ENCODE measurements around the gene SYNM. TPM values are rescaled to one million over a fixed set of nuclear protein-coding genes. Genes with fewer than 3 reads are reported as not detected.
A peak's percentile ranks its signal among the peaks of the same experiment; 100 is the strongest.

SYNM gene
- total RNA-seq, 1 donor from 2014 or later = 37.7 TPM

DNA sequence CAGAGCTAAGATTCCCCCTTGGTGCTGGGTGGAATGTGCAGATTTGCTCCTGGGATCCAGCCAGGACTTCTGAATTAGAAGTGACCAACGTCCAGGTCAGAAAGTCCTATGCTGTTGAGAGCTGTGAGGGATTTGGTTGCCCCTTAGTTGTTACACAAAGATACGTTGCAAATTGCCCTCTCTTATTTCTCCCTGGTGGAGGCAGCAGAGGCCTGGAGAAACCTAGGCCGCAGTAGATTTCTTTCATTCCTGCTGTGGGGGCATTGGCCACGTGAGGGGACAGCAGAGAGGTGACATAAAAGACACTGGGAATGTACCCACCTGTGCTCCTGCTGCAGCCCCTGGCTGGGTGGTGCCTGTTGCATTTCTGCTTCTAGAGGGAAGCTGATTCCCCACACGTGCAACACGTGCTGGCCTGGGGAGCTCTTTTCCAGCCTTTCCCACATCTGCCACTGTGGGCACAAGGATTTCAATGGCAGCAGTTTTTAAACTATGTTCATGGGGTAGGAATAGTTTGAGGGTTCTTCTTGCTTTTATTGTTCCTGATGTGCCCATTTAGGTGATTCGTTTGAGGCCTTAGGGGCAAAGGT, 65.7 kb downstream of the SYNM start:
- Histone ChIP-seq H3K27me3 (no peaks in the 10 kb centered on the region), H3K27ac (peak overlapping the region; percentile 90 to 94), H3K4me3 (no peak overlapping the region), H3K4me1 (peaks cover 8 to 32% of the 10 kb centered on the region in 2 donors), H3K9me3 (no peaks in the 10 kb centered on the region), H3K36me3 (peaks cover 3 to 15% of the 10 kb centered on the region in 2 donors)
- intact Hi-C loops (cut with DNase I) = loop anchor here (1.0 to 5.0 kb wide), 3 partner anchors 43 to 63 kb away; partner anchors contain the start of gene SYNM
- TF ChIP-seq, protein P1, sequence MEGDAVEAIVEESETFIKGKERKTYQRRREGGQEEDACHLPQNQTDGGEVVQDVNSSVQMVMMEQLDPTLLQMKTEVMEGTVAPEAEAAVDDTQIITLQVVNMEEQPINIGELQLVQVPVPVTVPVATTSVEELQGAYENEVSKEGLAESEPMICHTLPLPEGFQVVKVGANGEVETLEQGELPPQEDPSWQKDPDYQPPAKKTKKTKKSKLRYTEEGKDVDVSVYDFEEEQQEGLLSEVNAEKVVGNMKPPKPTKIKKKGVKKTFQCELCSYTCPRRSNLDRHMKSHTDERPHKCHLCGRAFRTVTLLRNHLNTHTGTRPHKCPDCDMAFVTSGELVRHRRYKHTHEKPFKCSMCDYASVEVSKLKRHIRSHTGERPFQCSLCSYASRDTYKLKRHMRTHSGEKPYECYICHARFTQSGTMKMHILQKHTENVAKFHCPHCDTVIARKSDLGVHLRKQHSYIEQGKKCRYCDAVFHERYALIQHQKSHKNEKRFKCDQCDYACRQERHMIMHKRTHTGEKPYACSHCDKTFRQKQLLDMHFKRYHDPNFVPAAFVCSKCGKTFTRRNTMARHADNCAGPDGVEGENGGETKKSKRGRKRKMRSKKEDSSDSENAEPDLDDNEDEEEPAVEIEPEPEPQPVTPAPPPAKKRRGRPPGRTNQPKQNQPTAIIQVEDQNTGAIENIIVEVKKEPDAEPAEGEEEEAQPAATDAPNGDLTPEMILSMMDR (IDR thresholded peaks at IDR 0.05) = peak in 2 of 3 experiments; percentile 18 to 48
- peak in 1 of 2 donors; percentile 59 for DNase-seq (ENCODE audit: low spot score in 2 of 2)

GRCh38 chr15:99172171-99172570, 67.3 kb downstream of the SYNM start:
- no peaks in the 10 kb centered on the region for H3K9me3 ChIP-seq
- TF ChIP-seq, protein P1 (IDR thresholded peaks at IDR 0.05) = no peak
- intact Hi-C loops (cut with DNase I) = loop anchor here (5.0 kb wide), 2 partner anchors 50 to 65 kb away; partner anchors contain the start of gene SYNM
- H3K27me3 ChIP-seq = no peaks in the 10 kb centered on the region
- H3K4me1 ChIP-seq = peaks cover 8 to 32% of the 10 kb centered on the region in 2 donors
- no peak overlapping the region for H3K4me3 ChIP-seq
- peaks cover 3 to 9% of the 10 kb centered on the region in 2 donors for H3K36me3 ChIP-seq
- peak overlapping the region in 1 of 2 donors; percentile 94 for H3K27ac ChIP-seq
- peak in 1 of 2 donors; percentile 37 for DNase-seq (ENCODE audit: low spot score in 2 of 2)

DNA sequence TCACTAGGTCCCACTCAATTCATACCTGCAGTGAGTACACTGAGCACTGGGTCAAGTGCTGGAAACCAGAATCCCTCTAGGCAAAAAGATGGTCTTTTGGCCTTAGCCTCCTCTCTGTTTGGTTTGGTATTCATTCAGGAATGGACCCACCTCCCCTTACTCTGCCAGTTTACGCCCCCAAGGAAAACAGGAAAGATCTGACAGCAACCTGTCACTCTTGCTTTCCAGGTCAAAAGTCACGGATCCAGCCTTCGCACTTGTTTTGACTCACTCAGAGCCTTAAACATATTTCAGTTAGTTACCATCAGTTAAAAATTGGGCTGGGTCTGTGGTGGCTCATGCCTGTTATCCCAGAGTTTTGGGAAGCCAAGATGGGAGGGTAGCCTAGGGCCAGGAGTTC, 68.1 kb downstream of the SYNM start:
- TF ChIP-seq, protein P1 (IDR thresholded peaks at IDR 0.05) = no peak
- peaks cover 3 to 9% of the 10 kb centered on the region in 2 donors for H3K36me3 ChIP-seq
- no peak for DNase-seq (ENCODE audit: low spot score in 2 of 2)
- no peak overlapping the region for H3K4me3 ChIP-seq
- no peaks in the 10 kb centered on the region for H3K9me3 ChIP-seq
- H3K4me1 ChIP-seq = peaks cover 8 to 32% of the 10 kb centered on the region in 2 donors
- intact Hi-C loops (cut with DNase I) = loop anchor here (5.0 kb wide), 2 partner anchors 51 to 66 kb away; partner anchors contain the start of gene SYNM
- H3K27me3 ChIP-seq = no peaks in the 10 kb centered on the region
- peak overlapping the region in 1 of 2 donors; percentile 32 for H3K27ac ChIP-seq

- DNase-seq (ENCODE audit: low spot score in 2 of 2) = no peak
- intact Hi-C loops (cut with DNase I) = loop anchor here (2.0 to 5.0 kb wide), 3 partner anchors 42 to 67 kb away; partner anchors contain the start of gene SYNM
Measured at GRCh38 chr15:99174567-99175395, 69.9 kb downstream of the SYNM start.

DNA sequence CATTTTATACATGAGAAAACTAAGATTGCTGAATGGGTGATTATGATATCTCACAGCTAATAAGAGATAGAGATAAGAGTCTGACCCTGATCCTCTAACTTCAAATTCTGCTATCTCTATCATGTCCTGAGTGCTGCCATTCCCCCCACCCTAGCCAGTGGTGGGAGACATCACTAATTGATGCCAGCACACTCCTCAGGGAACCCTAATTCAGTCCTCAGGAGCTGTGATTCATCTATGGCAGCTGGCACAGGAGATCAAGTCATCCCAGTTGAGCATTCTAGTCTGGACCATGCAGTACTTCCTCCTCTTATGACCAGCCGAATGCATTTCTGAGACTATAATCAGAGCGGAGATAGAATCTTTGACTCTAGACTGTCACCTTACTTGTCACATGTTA, 71.9 kb downstream of the SYNM start:
- H3K36me3 ChIP-seq = peaks cover 3 to 9% of the 10 kb centered on the region in 2 donors
- no peaks in the 10 kb centered on the region for H3K27me3 ChIP-seq
- no peaks in the 10 kb centered on the region for H3K9me3 ChIP-seq
- peaks cover 0 to 32% of the 10 kb centered on the region in 2 donors for H3K4me1 ChIP-seq
- TF ChIP-seq, protein P1 (IDR thresholded peaks at IDR 0.05) = no peak
- intact Hi-C loops (cut with DNase I) = no loop called here
- H3K4me3 ChIP-seq = no peak overlapping the region
- H3K27ac ChIP-seq = no peak overlapping the region
- DNase-seq (ENCODE audit: low spot score in 2 of 2) = no peak

More at GRCh38 chr15:99174567-99175395, 69.9 kb downstream of the SYNM start:
- H3K9me3 ChIP-seq = no peaks in the 10 kb centered on the region
- H3K27me3 ChIP-seq = no peaks in the 10 kb centered on the region
- H3K27ac ChIP-seq = peak overlapping the region; percentile 49
- H3K4me1 ChIP-seq = peaks cover 0 to 21% of the 10 kb centered on the region in 2 donors
- peaks cover 3 to 9% of the 10 kb centered on the region in 2 donors for H3K36me3 ChIP-seq
- no peak overlapping the region for H3K4me3 ChIP-seq
- TF ChIP-seq, protein P1 (IDR thresholded peaks at IDR 0.05) = no peak
